AG04450 (cell line): ENCODE measurements around the gene CYSRT1. TPM values are rescaled to one million over a fixed set of nuclear protein-coding genes. Genes with fewer than 3 reads are reported as not detected.

Source experiments
- CTCF ChIA-PET: fragments of 300-600, 350-600 bp; formaldehyde crosslinking; extraction: SDS; loops from one replicate; lab custom pipeline; 2022; ENCODE audit warnings: antibody characterized with exemption, inconsistent platforms; lab: Charles Lee
- POLR2A ChIA-PET: fragments of 350-600 bp; formaldehyde crosslinking; extraction: SDS; loops from one replicate; lab custom pipeline; 2021; ENCODE audit warnings: antibody characterized with exemption, inconsistent platforms; lab: Yijun Ruan, JAX
- DNase-seq: peaks from one replicate; pipeline ENCODE4 v3.0.0-alpha.2; 2011; ENCODE audit warnings: low read depth, low spot score
- H3K27ac ChIP-seq: one replicate; pipeline ENCODE4 v1.5.1; 2012; ENCODE audit warnings: low read depth, low read length, control low read depth
- H3K27me3 ChIP-seq: one replicate; pipeline ENCODE4 v1.6.0; 2012; ENCODE audit warnings: low read length; ENCODE audit not compliant: control insufficient read depth, insufficient read depth
- H3K4me3 ChIP-seq: 2 replicates; pipeline ENCODE4 v1.5.1; 2011; ENCODE audit warnings: mild to moderate bottlenecking, low read depth, low read length, control low read depth
- H3K9me3 ChIP-seq: 2 replicates; pipeline ENCODE4 v1.5.1; 2012; ENCODE audit warnings: low read length; ENCODE audit not compliant: control insufficient read depth, insufficient read depth
- polyA plus RNA-seq: library from polyadenylated mRNA; depleted of rRNA; stranded (reverse); fragments of >200 nt; gene quantifications from 2 replicates; pipeline ENCODE4 v1.2.3, GENCODE V29; 2011
- TF ChIP-seq, protein P1 (sequence below): IDR thresholded peaks from 2 replicates; pipeline ENCODE4 v1.5.1; 2011; ENCODE audit warnings: low read depth, low read length, control low read depth, inconsistent platforms

The CYSRT1 gene
- polyA plus RNA-seq, 1 experiment = 0.27 TPM

DNA sequence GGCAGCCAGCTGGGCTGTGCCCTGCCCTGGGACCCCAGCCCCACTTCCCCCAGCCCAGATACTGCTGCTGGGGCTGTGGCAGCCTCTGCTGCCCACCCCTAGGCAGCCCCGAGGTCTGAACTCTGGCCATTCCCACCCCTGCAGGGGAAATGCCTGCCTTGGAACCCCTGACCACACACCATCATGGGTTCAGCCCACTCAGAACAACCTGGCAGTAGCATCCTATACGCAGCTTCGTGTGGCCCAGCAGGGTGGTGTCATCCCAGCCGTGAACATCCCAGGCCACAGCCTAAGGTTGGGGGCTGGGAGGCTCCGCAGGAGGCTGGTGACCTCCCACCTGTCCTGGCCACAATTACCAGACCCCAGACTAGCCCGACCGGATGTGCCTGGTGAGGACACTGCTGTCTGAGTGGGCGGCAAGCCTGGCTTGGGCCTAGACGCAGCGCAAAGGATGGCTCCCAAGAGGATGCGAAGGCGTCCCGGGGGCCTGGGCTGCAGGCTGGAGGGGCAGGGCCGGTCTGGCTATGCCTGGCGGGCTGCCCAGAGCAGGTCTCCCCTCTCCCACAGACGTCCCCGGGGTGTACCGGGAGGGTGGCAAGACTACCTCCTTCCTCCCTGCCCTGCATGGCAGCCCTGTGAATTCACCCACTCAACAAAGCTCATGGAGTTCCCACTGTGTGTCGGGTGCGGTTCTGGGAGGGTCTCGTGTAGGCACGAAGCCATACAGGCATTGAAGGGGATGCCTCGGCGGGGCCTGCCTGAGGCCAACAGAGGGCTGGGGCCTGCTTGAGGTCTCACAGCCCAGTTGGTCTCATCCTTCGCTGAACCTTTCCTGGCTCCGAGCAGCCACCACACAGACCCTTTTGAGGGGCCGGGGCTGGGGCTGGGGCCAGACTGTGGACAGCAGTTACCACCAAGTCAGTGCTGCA is 4.3 kb downstream of the CYSRT1 start:
- DNase-seq = no peak
- Histone ChIP-seq H3K27me3 (no peaks in the 10 kb centered on the region), H3K9me3 (no peaks in the 10 kb centered on the region; the same call in 1 of the 2 replicates), H3K4me3 (no peak overlapping the region), H3K27ac (no peak overlapping the region)
- TF ChIP-seq, protein P1, sequence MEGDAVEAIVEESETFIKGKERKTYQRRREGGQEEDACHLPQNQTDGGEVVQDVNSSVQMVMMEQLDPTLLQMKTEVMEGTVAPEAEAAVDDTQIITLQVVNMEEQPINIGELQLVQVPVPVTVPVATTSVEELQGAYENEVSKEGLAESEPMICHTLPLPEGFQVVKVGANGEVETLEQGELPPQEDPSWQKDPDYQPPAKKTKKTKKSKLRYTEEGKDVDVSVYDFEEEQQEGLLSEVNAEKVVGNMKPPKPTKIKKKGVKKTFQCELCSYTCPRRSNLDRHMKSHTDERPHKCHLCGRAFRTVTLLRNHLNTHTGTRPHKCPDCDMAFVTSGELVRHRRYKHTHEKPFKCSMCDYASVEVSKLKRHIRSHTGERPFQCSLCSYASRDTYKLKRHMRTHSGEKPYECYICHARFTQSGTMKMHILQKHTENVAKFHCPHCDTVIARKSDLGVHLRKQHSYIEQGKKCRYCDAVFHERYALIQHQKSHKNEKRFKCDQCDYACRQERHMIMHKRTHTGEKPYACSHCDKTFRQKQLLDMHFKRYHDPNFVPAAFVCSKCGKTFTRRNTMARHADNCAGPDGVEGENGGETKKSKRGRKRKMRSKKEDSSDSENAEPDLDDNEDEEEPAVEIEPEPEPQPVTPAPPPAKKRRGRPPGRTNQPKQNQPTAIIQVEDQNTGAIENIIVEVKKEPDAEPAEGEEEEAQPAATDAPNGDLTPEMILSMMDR = no peak
- ChIA-PET CTCF (interaction anchor here (0.5 to 0.6 kb wide), 2 partner anchors 73 to 182 kb away, joined by 3 read pairs; no protein-coding TSS in a partner anchor), POLR2A (interaction anchor here (0.6 to 1.9 kb wide), 2 partner anchors 12 to 24 kb away, joined by 3 to 7 read pairs; partner anchors contain the start of gene TUBB4B)

DNA sequence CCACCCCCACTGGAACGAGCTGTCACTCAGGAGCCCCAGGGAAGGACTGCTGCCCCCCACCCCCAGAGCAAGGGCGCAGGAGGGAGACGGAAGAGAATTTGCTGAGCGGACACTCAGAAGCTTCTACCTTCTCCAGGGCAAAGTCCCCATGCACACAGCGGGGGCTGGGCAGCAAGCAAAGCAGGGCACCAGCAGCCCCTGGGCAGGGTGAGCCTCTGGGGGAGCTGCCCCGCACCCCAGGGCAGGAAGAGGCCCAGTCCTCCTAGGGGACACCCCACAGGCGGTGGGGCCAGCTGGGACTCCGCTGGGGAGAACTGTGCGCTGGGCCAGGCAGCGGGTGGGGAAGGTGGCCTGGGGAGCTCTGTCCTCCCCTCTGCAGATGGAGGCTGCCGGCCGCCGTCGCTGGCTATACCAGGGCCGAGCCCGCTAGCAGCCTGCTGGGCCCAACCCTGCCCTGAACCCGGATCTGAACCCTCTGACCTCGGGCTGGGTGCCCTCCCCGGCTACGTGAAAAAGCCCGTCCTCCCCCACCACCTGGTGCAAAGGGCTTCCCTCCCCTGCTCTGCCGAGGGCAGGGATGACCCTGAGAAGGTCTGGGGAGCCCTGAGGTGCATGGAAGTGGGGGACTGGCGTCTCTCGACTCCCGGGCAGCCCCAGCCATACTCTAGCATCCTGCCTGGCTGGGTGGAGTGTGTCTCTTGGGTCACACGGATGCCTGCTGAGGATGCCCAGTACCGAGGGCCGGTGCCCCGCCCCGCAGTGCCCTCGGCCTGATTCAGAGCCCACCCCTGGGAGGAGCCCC is 5.1 kb downstream of the CYSRT1 start:
- Histone ChIP-seq H3K4me3 (no peak overlapping the region), H3K27ac (no peak overlapping the region), H3K27me3 (no peaks in the 10 kb centered on the region), H3K9me3 (no peaks in the 10 kb centered on the region; the same call in 1 of the 2 replicates)
- CTCF ChIA-PET = no interaction called here
- POLR2A ChIA-PET = interaction anchor here (0.6 to 1.9 kb wide), 2 partner anchors 11 to 25 kb away, joined by 3 to 7 read pairs; partner anchors contain the start of gene TUBB4B
- DNase-seq = no peak
- TF ChIP-seq, protein P1 = no peak

DNA sequence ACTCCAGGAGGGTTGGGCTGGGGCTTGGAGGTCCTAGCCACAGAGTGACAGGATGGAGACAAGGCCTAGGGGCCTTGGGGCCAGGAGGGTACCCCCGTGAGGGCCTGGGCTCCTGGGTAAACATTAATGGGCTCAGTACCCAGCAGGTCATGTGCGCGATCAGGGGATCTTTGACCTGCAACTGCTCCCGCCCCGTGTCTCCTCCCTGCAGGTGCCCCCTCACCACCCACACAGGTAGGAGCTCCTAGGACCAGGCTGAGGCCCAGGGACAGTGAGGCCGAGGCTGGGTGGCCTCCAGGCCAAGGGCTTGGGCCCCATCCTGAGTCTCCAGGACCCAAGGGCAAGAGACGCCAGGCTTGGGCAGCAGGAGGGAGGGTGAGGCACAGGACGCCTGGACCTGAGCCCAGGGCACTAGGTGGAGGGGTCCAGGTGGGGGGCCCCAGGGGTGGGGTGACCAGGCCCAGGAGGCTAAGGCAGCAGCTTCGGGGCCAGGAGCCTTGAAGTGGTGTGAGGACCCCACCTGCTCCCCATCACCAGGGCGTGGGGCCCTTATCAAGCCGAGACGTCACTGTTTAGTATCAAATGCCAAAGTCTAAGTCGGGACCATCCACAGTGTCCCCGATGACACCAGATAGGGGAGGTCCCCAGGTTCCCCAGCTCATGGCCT is 5.9 kb downstream of the CYSRT1 start, which contains the start of gene SLC34A3:
Gene SLC34A3 (plus strand): TSS at position 197 of the 667 bp plus-strand sequence. CDS start 802 bp downstream, outside the sequence.
- DNase-seq = no peak
- TF ChIP-seq, protein P1 = no peak
- Histone ChIP-seq H3K27me3 (no peaks in the 10 kb centered on the region), H3K9me3 (no peaks in the 10 kb centered on the region; the same call in 1 of the 2 replicates), H3K27ac (no peak within 1 kb of the TSS), H3K4me3 (no peak within 1 kb of the TSS)
- ChIA-PET CTCF (no interaction called here), POLR2A (interaction anchor here (1.9 kb wide), 1 partner anchor 10 kb away, joined by 7 read pairs; the partner anchor contains the start of gene TUBB4B)

DNA sequence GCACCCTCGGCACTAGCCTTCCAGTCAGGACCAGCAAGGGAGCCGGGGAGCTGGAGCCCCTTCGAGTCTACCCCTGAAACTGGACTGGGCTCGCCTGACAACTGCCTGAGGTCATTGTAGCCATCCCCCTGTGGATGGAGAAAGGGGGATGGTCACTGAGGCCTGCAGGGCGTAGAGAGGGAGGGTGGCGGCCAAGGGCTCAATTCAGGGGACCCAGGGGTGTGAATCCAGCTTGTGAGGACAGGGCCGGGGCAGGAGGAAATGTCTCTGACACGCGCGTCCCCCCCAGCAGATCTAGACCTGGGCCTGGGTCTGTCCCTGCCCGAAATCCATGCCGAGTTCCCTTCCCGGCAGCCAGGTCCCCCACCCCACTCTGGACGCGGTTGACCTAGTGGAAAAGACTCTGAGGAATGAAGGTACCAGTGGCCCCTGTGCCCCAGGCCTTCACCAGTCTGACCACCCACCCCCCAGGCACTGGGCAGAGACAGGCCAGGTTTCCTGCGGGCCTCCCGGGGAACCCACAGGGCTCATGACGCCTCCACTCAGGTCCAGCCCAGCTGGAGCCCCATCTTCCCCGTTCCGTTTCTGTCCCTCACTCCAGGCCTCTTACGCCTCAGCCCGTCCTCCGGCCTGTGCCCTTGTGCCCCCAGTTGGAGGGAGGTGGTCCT is 6.5 kb downstream of the CYSRT1 start:
- CTCF ChIA-PET = no interaction called here

More for the DNA sequence above, 6.5 kb downstream of the CYSRT1 start:
- Histone ChIP-seq H3K27me3 (no peaks in the 10 kb centered on the region), H3K9me3 (no peaks in the 10 kb centered on the region; the same call in 1 of the 2 replicates), H3K4me3 (no peak overlapping the region), H3K27ac (no peak overlapping the region)
- no peak for DNase-seq
- POLR2A ChIA-PET = interaction anchor here (1.9 kb wide), 1 partner anchor 9 kb away, joined by 7 read pairs; the partner anchor contains the start of gene TUBB4B
- TF ChIP-seq, protein P1 = no peak
